OCI-LY3 (cell line): ENCODE measurements around the gene PDXK.
"Not testable (repeated sequence)": the region's sequence is repeated elsewhere in the genome, so short reads cannot be mapped to it uniquely, and the experiment has no call there.

Source experiments
- H2AFZ ChIP-seq: fragments of 200-600, 300-600 bp; shearing (Covaris generic); 2 replicates; pipeline ENCODE4 v1.6.0; 2014; ENCODE audit warnings: antibody characterized with exemption, low read depth, low read length
- H3K27ac ChIP-seq: fragments of 200-600, 300-600 bp; sonication (generic); 2 replicates; pipeline ENCODE4 v1.5.1; 2014; ENCODE audit warnings: mild to moderate bottlenecking, low read length, moderate library complexity, mixed read lengths
- H3K27me3 ChIP-seq: fragments of 200-600, 300-600 bp; sonication (generic); 2 replicates; pipeline ENCODE4 v1.6.1; 2014; ENCODE audit warnings: low read depth, low read length, mixed read lengths
- H3K36me3 ChIP-seq: fragments of 200-600, 300-600 bp; sonication (generic); replicated peaks from 2 replicates; pipeline ENCODE3; 2014; ENCODE audit warnings: low read depth, low read length, mixed read lengths
- H3K4me1 ChIP-seq: fragments of 300-600, 200-600 bp; sonication (generic); 2 replicates; pipeline ENCODE4 v1.6.1; 2014; ENCODE audit warnings: low read length, mixed read lengths
- H3K4me2 ChIP-seq: fragments of 200-600, 300-600 bp; sonication (generic); 2 replicates; pipeline ENCODE4 v1.6.1; 2014; ENCODE audit warnings: low read length, mixed read lengths
- H3K4me3 ChIP-seq: fragments of 300-600, 200-600 bp; sonication (generic); 2 replicates; pipeline ENCODE4 v1.5.1; 2014; ENCODE audit warnings: antibody characterized with exemption, mild to moderate bottlenecking, low read length, moderate library complexity
- H3K79me2 ChIP-seq: fragments of 300-600, 200-600 bp; shearing (Covaris generic); 2 replicates; pipeline ENCODE4 v1.6.1; 2014; ENCODE audit warnings: mild to moderate bottlenecking, low read length, mixed read lengths
- H3K9ac ChIP-seq: fragments of 300-600, 200-600 bp; shearing (Covaris generic); 2 replicates; pipeline ENCODE4 v1.6.0; 2014; ENCODE audit warnings: mild to moderate bottlenecking, low read length, moderate library complexity
- H3K9me3 ChIP-seq: fragments of 200-600, 300-600 bp; shearing (Covaris generic); 2 replicates; pipeline ENCODE4 v1.6.1; 2014; ENCODE audit warnings: low read length, mixed read lengths; ENCODE audit not compliant: insufficient read depth
- H4K20me1 ChIP-seq: fragments of 200-600, 300-600 bp; sonication (generic); 2 replicates; pipeline ENCODE4 v1.6.1; 2016; ENCODE audit warnings: low read length, mixed read lengths; ENCODE audit not compliant: insufficient read depth
- EZH2phosphoT487 ChIP-seq: fragments of 200-600 bp; shearing (Covaris generic); IDR thresholded peaks from 2 replicates; pipeline ENCODE4 v1.6.1; 2018; ENCODE audit warnings: antibody characterized with exemption, mixed run types, low read depth
- TF ChIP-seq, protein P1 (sequence below): fragments of 200-600, 300-600 bp; sonication (generic); IDR thresholded peaks from 2 replicates; pipeline ENCODE4 v1.5.1; 2014; ENCODE audit warnings: antibody characterized with exemption, low read length, low read depth

PDXK gene

GRCh38 chr21:43679951-43680350 is 39.0 kb upstream of the PDXK start:
- Histone ChIP-seq H3K27ac (no peak overlapping the region), H4K20me1 (no peaks in the 10 kb centered on the region), H3K27me3 (no peaks in the 10 kb centered on the region), H3K79me2 (peaks cover 26% of the 10 kb centered on the region), H2AFZ (no peak overlapping the region), H3K4me2 (no peak overlapping the region), H3K9ac (no peak overlapping the region), H3K9me3 (no peaks in the 10 kb centered on the region), H3K4me1 (no peaks in the 10 kb centered on the region), H3K36me3 (peaks cover 32% of the 10 kb centered on the region), H3K4me3 (no peak overlapping the region)
- TF ChIP-seq, protein P1, sequence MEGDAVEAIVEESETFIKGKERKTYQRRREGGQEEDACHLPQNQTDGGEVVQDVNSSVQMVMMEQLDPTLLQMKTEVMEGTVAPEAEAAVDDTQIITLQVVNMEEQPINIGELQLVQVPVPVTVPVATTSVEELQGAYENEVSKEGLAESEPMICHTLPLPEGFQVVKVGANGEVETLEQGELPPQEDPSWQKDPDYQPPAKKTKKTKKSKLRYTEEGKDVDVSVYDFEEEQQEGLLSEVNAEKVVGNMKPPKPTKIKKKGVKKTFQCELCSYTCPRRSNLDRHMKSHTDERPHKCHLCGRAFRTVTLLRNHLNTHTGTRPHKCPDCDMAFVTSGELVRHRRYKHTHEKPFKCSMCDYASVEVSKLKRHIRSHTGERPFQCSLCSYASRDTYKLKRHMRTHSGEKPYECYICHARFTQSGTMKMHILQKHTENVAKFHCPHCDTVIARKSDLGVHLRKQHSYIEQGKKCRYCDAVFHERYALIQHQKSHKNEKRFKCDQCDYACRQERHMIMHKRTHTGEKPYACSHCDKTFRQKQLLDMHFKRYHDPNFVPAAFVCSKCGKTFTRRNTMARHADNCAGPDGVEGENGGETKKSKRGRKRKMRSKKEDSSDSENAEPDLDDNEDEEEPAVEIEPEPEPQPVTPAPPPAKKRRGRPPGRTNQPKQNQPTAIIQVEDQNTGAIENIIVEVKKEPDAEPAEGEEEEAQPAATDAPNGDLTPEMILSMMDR, result no peak
- TF ChIP-seq EZH2phosphoT487, result no peak

DNA sequence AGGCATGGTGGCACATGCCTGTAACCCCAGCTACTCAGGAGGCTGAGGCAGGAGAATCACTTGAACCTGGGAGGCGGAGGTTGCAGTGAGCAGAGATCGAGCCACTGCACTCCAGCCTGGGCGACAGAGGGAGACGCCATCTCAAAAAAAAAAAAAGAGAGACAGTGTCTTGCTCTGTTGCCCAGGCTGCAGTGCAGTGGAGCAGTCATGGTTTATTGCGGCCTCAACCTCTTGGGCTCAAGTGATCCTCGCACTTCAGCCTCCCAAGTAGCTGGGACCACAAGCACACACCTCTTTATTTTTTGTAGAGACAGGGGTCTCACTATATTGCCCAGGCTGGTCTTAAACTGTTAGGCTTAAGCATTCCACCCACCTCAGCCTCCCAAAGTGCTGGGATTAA is 38.5 kb upstream of the PDXK start:
- H3K27me3 ChIP-seq, H3K4me3 ChIP-seq, H4K20me1 ChIP-seq, H3K4me1 ChIP-seq, H2AFZ ChIP-seq, H3K27ac ChIP-seq, H3K4me2 ChIP-seq, H3K9me3 ChIP-seq, H3K9ac ChIP-seq: not testable (repeated sequence)
- peaks cover 26% of the 10 kb centered on the region for H3K79me2 ChIP-seq
- H3K36me3 ChIP-seq, result peaks cover 32% of the 10 kb centered on the region

DNA sequence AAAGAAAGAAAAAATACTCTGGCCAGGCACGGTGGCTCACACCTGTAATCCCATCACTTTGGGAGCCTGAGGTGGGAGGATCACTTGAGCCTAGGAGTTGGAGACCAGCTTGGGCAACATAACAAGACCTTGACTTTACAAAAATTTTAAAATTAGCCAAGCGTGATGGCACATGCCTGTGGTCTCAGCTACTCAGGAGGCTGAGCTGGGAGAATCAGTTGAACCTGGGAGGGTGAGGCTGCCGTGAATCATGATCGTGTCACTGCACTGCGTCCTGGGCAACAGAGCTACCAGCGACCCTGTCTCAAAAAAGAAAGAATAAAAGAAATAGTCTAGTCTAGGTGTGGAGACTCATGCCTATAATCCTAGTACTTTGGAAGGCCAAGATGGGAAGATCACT is 37.3 kb upstream of the PDXK start:
- Histone ChIP-seq H4K20me1 (no peaks in the 10 kb centered on the region), H3K27me3 (no peaks in the 10 kb centered on the region), H3K36me3 (peaks cover 26% of the 10 kb centered on the region), H3K9ac (no peak overlapping the region), H3K4me3 (no peak overlapping the region), H3K79me2 (peaks cover 26% of the 10 kb centered on the region), H3K4me2 (no peak overlapping the region), H3K27ac (no peak overlapping the region), H2AFZ (no peak overlapping the region), H3K9me3 (no peaks in the 10 kb centered on the region), H3K4me1 (no peaks in the 10 kb centered on the region)
- TF ChIP-seq, protein P1, result no peak
- TF ChIP-seq EZH2phosphoT487, result no peak

DNA sequence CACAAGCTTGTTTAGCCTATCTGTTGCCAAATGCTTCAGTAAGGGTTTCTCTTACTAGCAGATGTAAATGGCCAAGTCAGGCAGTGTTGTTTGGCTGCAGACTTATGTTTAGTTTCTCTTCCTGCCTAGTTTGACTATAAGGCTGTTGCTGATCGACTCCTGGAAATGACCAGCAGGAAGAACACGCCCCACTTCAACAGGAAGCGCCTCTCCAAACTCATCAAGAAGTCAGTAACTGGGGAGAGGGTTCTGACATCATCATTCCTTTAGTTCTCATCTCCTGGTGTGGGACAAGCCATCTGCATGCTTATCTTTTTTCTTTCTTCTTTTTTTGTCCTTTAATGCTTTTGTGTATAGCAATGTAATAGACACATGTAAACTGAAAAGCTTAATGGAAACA is 34.5 kb upstream of the PDXK start:
- H3K36me3 ChIP-seq, result peaks cover 37% of the 10 kb centered on the region

More for the DNA sequence above, 34.5 kb upstream of the PDXK start:
- Histone ChIP-seq H3K9me3 (no peaks in the 10 kb centered on the region), H4K20me1 (no peaks in the 10 kb centered on the region), H3K27ac (no peak overlapping the region), H3K79me2 (peaks cover 10% of the 10 kb centered on the region), H3K4me1 (no peaks in the 10 kb centered on the region), H3K4me2 (no peak overlapping the region), H2AFZ (no peak overlapping the region), H3K27me3 (no peaks in the 10 kb centered on the region), H3K9ac (no peak overlapping the region), H3K4me3 (no peak overlapping the region)
- no peak for TF ChIP-seq EZH2phosphoT487
- TF ChIP-seq, protein P1, result no peak
